ENCODE measurements around the gene NUP210.

Gene NUP210

GRCh38 chr3:13372126-13372525 lies 48.0 kb downstream of the NUP210 start:
- Histone ChIP-seq H2BK5ac (ENCODE audit: low read length) (peak overlapping the region; percentile 10), H3K9ac (ENCODE audit: low read depth, low read length, poor library complexity) (no peak overlapping the region), H3K9me3 (replicated peaks in 1 of 2; ENCODE audit: control insufficient read depth in 2 of 2, insufficient read depth in 1 of 2, low read depth in 1 of 2, low read length in 2 of 2) (peaks cover 1 to 8% of the 10 kb centered on the region in 2 donors), H2AK5ac (ENCODE audit: low read depth, low read length) (no peak overlapping the region), H3K27ac (replicated peaks; ENCODE audit: low read length) (no peak overlapping the region), H2BK120ac (ENCODE audit: low read depth, low read length) (no peak overlapping the region), H3K27me3 (ENCODE audit: control insufficient read depth in 3 of 3, insufficient read depth in 3 of 3, low read depth in 1 of 3, low read length in 3 of 3) (no peaks in the 10 kb centered on the region), H3K18ac (ENCODE audit: low read length) (no peak overlapping the region), H3K79me1 (ENCODE audit: low read depth, low read length) (peaks cover 1% of the 10 kb centered on the region), H3K36me3 (replicated peaks in 1 of 2; ENCODE audit: control insufficient read depth in 2 of 2, insufficient read depth in 2 of 2, low read length in 2 of 2) (peaks cover 61 to 96% of the 10 kb centered on the region in 2 donors), H3K4me2 (ENCODE audit: insufficient read depth, low read length, poor library complexity, severe bottlenecking) (no peak overlapping the region), H3K4me1 (ENCODE audit: control insufficient read depth in 2 of 2, insufficient read depth in 1 of 2, low read depth in 1 of 2, low read length in 2 of 2) (peaks cover 0 to 4% of the 10 kb centered on the region in 2 donors), H3K4ac (ENCODE audit: low read length) (no peak overlapping the region), H4K8ac (ENCODE audit: low read depth, low read length) (no peak overlapping the region), H2BK12ac (ENCODE audit: low read length) (no peak overlapping the region), H4K91ac (ENCODE audit: low read depth, low read length, poor library complexity) (no peak overlapping the region), H3K23ac (ENCODE audit: low read depth, low read length, poor library complexity) (no peak overlapping the region), H2BK15ac (ENCODE audit: low read length) (no peak overlapping the region), H3K4me3 (ENCODE audit: low read length in 2 of 2) (no peak overlapping the region), H3K14ac (ENCODE audit: low read length) (no peak overlapping the region), H2AFZ (ENCODE audit: low read length) (no peak overlapping the region)
- no CpG with 5 or more reads among the region's 4 CpGs for WGBS, 2 donors (ENCODE audit: extremely low coverage in 2 of 2, insufficient read length in 2 of 2, insufficient replicate concordance in 1 of 2)
- no peak for DNase-seq (ENCODE audit: low spot score)

- no peak overlapping the region for H2BK15ac ChIP-seq (ENCODE audit: low read length)
- peak overlapping the region in 1 of 2 donors; percentile 18 for H3K4me3 ChIP-seq (ENCODE audit: low read length in 2 of 2)
- WGBS, 2 donors (ENCODE audit: extremely low coverage in 2 of 2, insufficient read length in 2 of 2, insufficient replicate concordance in 1 of 2), result no CpG with 5 or more reads among the region's 17 CpGs
- H3K36me3 ChIP-seq (replicated peaks in 1 of 2; ENCODE audit: control insufficient read depth in 2 of 2, insufficient read depth in 2 of 2, low read length in 2 of 2), result peaks cover 59 to 89% of the 10 kb centered on the region in 2 donors
- no peak overlapping the region for H3K23ac ChIP-seq (ENCODE audit: low read depth, low read length, poor library complexity)
- H2BK120ac ChIP-seq (ENCODE audit: low read depth, low read length), result no peak overlapping the region
- H4K91ac ChIP-seq (ENCODE audit: low read depth, low read length, poor library complexity), result no peak overlapping the region
- H3K9ac ChIP-seq (ENCODE audit: low read depth, low read length, poor library complexity), result no peak overlapping the region
- H3K4me2 ChIP-seq (ENCODE audit: insufficient read depth, low read length, poor library complexity, severe bottlenecking), result no peak overlapping the region
- no peaks in the 10 kb centered on the region for H3K27me3 ChIP-seq (ENCODE audit: control insufficient read depth in 3 of 3, insufficient read depth in 3 of 3, low read depth in 1 of 3, low read length in 3 of 3)
- H3K9me3 ChIP-seq (replicated peaks in 1 of 2; ENCODE audit: control insufficient read depth in 2 of 2, insufficient read depth in 1 of 2, low read depth in 1 of 2, low read length in 2 of 2), result peaks cover 1 to 8% of the 10 kb centered on the region in 2 donors
- H2AFZ ChIP-seq (ENCODE audit: low read length), result no peak overlapping the region
- H3K4me1 ChIP-seq (ENCODE audit: control insufficient read depth in 2 of 2, insufficient read depth in 1 of 2, low read depth in 1 of 2, low read length in 2 of 2), result peaks cover 0 to 4% of the 10 kb centered on the region in 2 donors
- no peak overlapping the region for H2AK5ac ChIP-seq (ENCODE audit: low read depth, low read length)
- H2BK5ac ChIP-seq (ENCODE audit: low read length), result peak overlapping the region; percentile 10
- H3K18ac ChIP-seq (ENCODE audit: low read length), result no peak overlapping the region
- H3K79me1 ChIP-seq (ENCODE audit: low read depth, low read length), result peaks cover 1% of the 10 kb centered on the region
- no peak overlapping the region for H3K14ac ChIP-seq (ENCODE audit: low read length)
- H3K4ac ChIP-seq (ENCODE audit: low read length), result no peak overlapping the region
- H2BK12ac ChIP-seq (ENCODE audit: low read length), result no peak overlapping the region
- no peak overlapping the region for H3K27ac ChIP-seq (replicated peaks; ENCODE audit: low read length)
- DNase-seq (ENCODE audit: low spot score), result no peak
- H4K8ac ChIP-seq (ENCODE audit: low read depth, low read length), result no peak overlapping the region
Measured at GRCh38 chr3:13371100-13372075, 48.7 kb downstream of the NUP210 start.

GRCh38 chr3:13370609-13371008 lies 49.5 kb downstream of the NUP210 start:
- no peak overlapping the region for H3K4me2 ChIP-seq (ENCODE audit: insufficient read depth, low read length, poor library complexity, severe bottlenecking)
- DNase-seq (ENCODE audit: low spot score), result no peak
- no peaks in the 10 kb centered on the region for H3K27me3 ChIP-seq (ENCODE audit: control insufficient read depth in 3 of 3, insufficient read depth in 3 of 3, low read depth in 1 of 3, low read length in 3 of 3)
- H3K4me3 ChIP-seq (ENCODE audit: low read length in 2 of 2), result no peak overlapping the region
- H3K18ac ChIP-seq (ENCODE audit: low read length), result peak overlapping the region; percentile 6
- H3K14ac ChIP-seq (ENCODE audit: low read length), result no peak overlapping the region
- H3K4me1 ChIP-seq (ENCODE audit: control insufficient read depth in 2 of 2, insufficient read depth in 1 of 2, low read depth in 1 of 2, low read length in 2 of 2), result peaks cover 0 to 3% of the 10 kb centered on the region in 2 donors
- H3K9ac ChIP-seq (ENCODE audit: low read depth, low read length, poor library complexity), result peak overlapping the region; percentile 35
- H4K8ac ChIP-seq (ENCODE audit: low read depth, low read length), result no peak overlapping the region
- peaks cover 56 to 85% of the 10 kb centered on the region in 2 donors for H3K36me3 ChIP-seq (replicated peaks in 1 of 2; ENCODE audit: control insufficient read depth in 2 of 2, insufficient read depth in 2 of 2, low read length in 2 of 2)
- H2BK12ac ChIP-seq (ENCODE audit: low read length), result no peak overlapping the region
- peaks cover 1 to 8% of the 10 kb centered on the region in 2 donors for H3K9me3 ChIP-seq (replicated peaks in 1 of 2; ENCODE audit: control insufficient read depth in 2 of 2, insufficient read depth in 1 of 2, low read depth in 1 of 2, low read length in 2 of 2)
- WGBS, 2 donors (ENCODE audit: extremely low coverage in 2 of 2, insufficient read length in 2 of 2, insufficient replicate concordance in 1 of 2), result no CpG with 5 or more reads among the region's 10 CpGs
- no peak overlapping the region for H4K91ac ChIP-seq (ENCODE audit: low read depth, low read length, poor library complexity)
- no peak overlapping the region for H2BK5ac ChIP-seq (ENCODE audit: low read length)
- H2AK5ac ChIP-seq (ENCODE audit: low read depth, low read length), result no peak overlapping the region
- no peak overlapping the region for H3K27ac ChIP-seq (replicated peaks; ENCODE audit: low read length)
- H2BK120ac ChIP-seq (ENCODE audit: low read depth, low read length), result no peak overlapping the region
- no peak overlapping the region for H2AFZ ChIP-seq (ENCODE audit: low read length)
- no peak overlapping the region for H3K4ac ChIP-seq (ENCODE audit: low read length)
- H3K23ac ChIP-seq (ENCODE audit: low read depth, low read length, poor library complexity), result no peak overlapping the region
- H3K79me1 ChIP-seq (ENCODE audit: low read depth, low read length), result peaks cover 1% of the 10 kb centered on the region
- H2BK15ac ChIP-seq (ENCODE audit: low read length), result no peak overlapping the region

GRCh38 chr3:13370055-13370454 lies 50.1 kb downstream of the NUP210 start:
- no peak overlapping the region for H3K4ac ChIP-seq (ENCODE audit: low read length)
- peaks cover 58 to 85% of the 10 kb centered on the region in 2 donors for H3K36me3 ChIP-seq (replicated peaks in 1 of 2; ENCODE audit: control insufficient read depth in 2 of 2, insufficient read depth in 2 of 2, low read length in 2 of 2)
- H2BK12ac ChIP-seq (ENCODE audit: low read length), result no peak overlapping the region
- H3K18ac ChIP-seq (ENCODE audit: low read length), result no peak overlapping the region
- H3K4me2 ChIP-seq (ENCODE audit: insufficient read depth, low read length, poor library complexity, severe bottlenecking), result no peak overlapping the region
- WGBS, 2 donors (ENCODE audit: extremely low coverage in 2 of 2, insufficient read length in 2 of 2, insufficient replicate concordance in 1 of 2), result no CpG with 5 or more reads among the region's 3 CpGs
- H2AFZ ChIP-seq (ENCODE audit: low read length), result no peak overlapping the region
- H3K14ac ChIP-seq (ENCODE audit: low read length), result no peak overlapping the region
- no peaks in the 10 kb centered on the region for H3K27me3 ChIP-seq (ENCODE audit: control insufficient read depth in 3 of 3, insufficient read depth in 3 of 3, low read depth in 1 of 3, low read length in 3 of 3)
- H3K9me3 ChIP-seq (replicated peaks in 1 of 2; ENCODE audit: control insufficient read depth in 2 of 2, insufficient read depth in 1 of 2, low read depth in 1 of 2, low read length in 2 of 2), result peaks cover 1 to 8% of the 10 kb centered on the region in 2 donors
- peaks cover 0 to 4% of the 10 kb centered on the region in 2 donors for H3K4me1 ChIP-seq (ENCODE audit: control insufficient read depth in 2 of 2, insufficient read depth in 1 of 2, low read depth in 1 of 2, low read length in 2 of 2)
- no peak overlapping the region for H3K9ac ChIP-seq (ENCODE audit: low read depth, low read length, poor library complexity)
- no peak overlapping the region for H2AK5ac ChIP-seq (ENCODE audit: low read depth, low read length)
- no peak overlapping the region for H2BK15ac ChIP-seq (ENCODE audit: low read length)
- H3K4me3 ChIP-seq (ENCODE audit: low read length in 2 of 2), result no peak overlapping the region
- DNase-seq (ENCODE audit: low spot score), result no peak
- no peak overlapping the region for H3K27ac ChIP-seq (replicated peaks; ENCODE audit: low read length)
- H2BK120ac ChIP-seq (ENCODE audit: low read depth, low read length), result no peak overlapping the region
- H4K91ac ChIP-seq (ENCODE audit: low read depth, low read length, poor library complexity), result no peak overlapping the region
- no peak overlapping the region for H3K23ac ChIP-seq (ENCODE audit: low read depth, low read length, poor library complexity)
- no peak overlapping the region for H4K8ac ChIP-seq (ENCODE audit: low read depth, low read length)
- H2BK5ac ChIP-seq (ENCODE audit: low read length), result no peak overlapping the region
- H3K79me1 ChIP-seq (ENCODE audit: low read depth, low read length), result peaks cover 1% of the 10 kb centered on the region
